HepG2 (cell line): ENCODE results near the gene LCN1. TPM values are rescaled to one million over a fixed set of nuclear protein-coding genes. Genes with fewer than 3 reads are reported as not detected.

ENCODE experiments used
- CREB1 ChIP-seq, 2 experiments: fragments of 450-650 bp in 1 of 2; IDR thresholded peaks; 2 replicates each; pipeline ENCODE4 v1.6.1; 2016 to 2017; ENCODE audit warnings: control low read depth in 1 of 2, mild to moderate bottlenecking in 1 of 2, missing compliant biosample characterization in 1 of 2, missing genetic modification characterization in 1 of 2
- DBP ChIP-seq: sonication (generic); formaldehyde crosslinking; IDR thresholded peaks from 2 replicates; pipeline ENCODE4 v1.4.0; 2020; ENCODE audit warnings: missing genetic modification reagents; ENCODE audit errors: not compliant biosample characterization
- EP300 ChIP-seq, 3 experiments: sonication (generic) in 1 of 3; formaldehyde crosslinking in 1 of 3; IDR thresholded peaks; 2 replicates each; pipeline versions ENCODE4 v1.5.1 to v1.6.1; 2011 to 2020; ENCODE audit warnings: low read depth in 2 of 3, low read length in 2 of 3, borderline replicate concordance in 1 of 3, improper control_type of control experiment in 1 of 3, mild to moderate bottlenecking in 1 of 3, missing genetic modification reagents in 1 of 3, moderate library complexity in 1 of 3
- FOSL2 ChIP-seq: sonication (generic); formaldehyde crosslinking; IDR thresholded peaks from 2 replicates; pipeline ENCODE4 v1.4.0; 2020; ENCODE audit warnings: missing genetic modification reagents
- FOXA1 ChIP-seq, 2 experiments: fragments of 450-650 bp in 1 of 2; sonication (generic) in 1 of 2; formaldehyde crosslinking in 1 of 2; IDR thresholded peaks; 2 replicates each; pipeline versions ENCODE4 v1.4.0 to v1.6.1; 2016 to 2020; ENCODE audit warnings: missing genetic modification reagents in 1 of 2
- GTF3A ChIP-seq: sonication (generic); formaldehyde crosslinking; conservative IDR thresholded peaks from 2 replicates; pipeline ENCODE4 v1.4.0; 2020; ENCODE audit warnings: mild to moderate bottlenecking, missing genetic modification reagents
- IRF1 ChIP-seq: sonication (generic); formaldehyde crosslinking; IDR thresholded peaks from 2 replicates; pipeline ENCODE4 v1.4.0; 2020; ENCODE audit warnings: low read depth, mild to moderate bottlenecking, missing genetic modification reagents
- JDP2 ChIP-seq: sonication (generic); formaldehyde crosslinking; IDR thresholded peaks from 2 replicates; pipeline ENCODE4 v1.8.1; 2022; ENCODE audit warnings: missing genetic modification reagents, borderline replicate concordance
- JUN ChIP-seq: sonication (generic); formaldehyde crosslinking; IDR thresholded peaks from 2 replicates; pipeline ENCODE4 v1.4.0; 2020; ENCODE audit warnings: mild to moderate bottlenecking, missing genetic modification reagents
- KDM2A ChIP-seq: sonication (generic); formaldehyde crosslinking; IDR thresholded peaks from 2 replicates; pipeline ENCODE4 v1.4.0; 2020; ENCODE audit warnings: low read depth, missing genetic modification reagents, borderline replicate concordance
- PAWR ChIP-seq: sonication (generic); formaldehyde crosslinking; IDR thresholded peaks from 2 replicates; pipeline ENCODE4 v1.4.0; 2020; ENCODE audit warnings: missing genetic modification reagents, mild to moderate bottlenecking, borderline replicate concordance
- PHB2 ChIP-seq: fragments of 450-650 bp; IDR thresholded peaks from 2 replicates; pipeline ENCODE4 v1.6.1; 2018; ENCODE audit not compliant: partially characterized antibody
- PRDM15 ChIP-seq: sonication (generic); formaldehyde crosslinking; IDR thresholded peaks from 2 replicates; pipeline ENCODE4 v1.4.0; 2020; ENCODE audit warnings: missing genetic modification reagents
- RAD51 ChIP-seq: fragments of 450-650 bp; IDR thresholded peaks from 2 replicates; pipeline ENCODE4 v1.6.1; 2016; ENCODE audit warnings: borderline replicate concordance
- RFX5 ChIP-seq: IDR thresholded peaks from 2 replicates; pipeline ENCODE4 v1.6.1; 2011; ENCODE audit warnings: low read depth, low read length, improper control_type of control experiment
- THAP9 ChIP-seq: sonication (generic); formaldehyde crosslinking; IDR thresholded peaks from 2 replicates; pipeline ENCODE4; 2020; ENCODE audit warnings: missing genetic modification reagents, mild to moderate bottlenecking, borderline replicate concordance
- U2AF1 ChIP-seq: fragments of 200-400 bp; formaldehyde crosslinking; optimal IDR thresholded peaks from 2 replicates; pipeline ENCODE3; 2017; ENCODE audit warnings: mild to moderate bottlenecking, low read depth, low read length
- ZBTB21 ChIP-seq: sonication (generic); formaldehyde crosslinking; IDR thresholded peaks from 2 replicates; pipeline ENCODE4 v1.4.0; 2020; ENCODE audit warnings: missing genetic modification reagents
- ZNF512 ChIP-seq: sonication (generic); formaldehyde crosslinking; IDR thresholded peaks from 2 replicates; pipeline ENCODE4 v1.4.0; 2020; ENCODE audit warnings: mild to moderate bottlenecking, missing genetic modification reagents
- ZNF773 ChIP-seq: sonication (generic); formaldehyde crosslinking; IDR thresholded peaks from 2 replicates; pipeline ENCODE4 v1.4.0; 2020; ENCODE audit warnings: missing genetic modification reagents, borderline replicate concordance
- polyA plus RNA-seq, 8 experiments: library from polyadenylated mRNA; depleted of rRNA in 3 of 8; stranded (reverse) in 7 of 8; unstranded in 1 of 8; fragments of >200 nt; fragmentation: Illumina TruSeq in 4 of 8; extraction: Trizol in 4 of 8; gene quantifications; 2 replicates each; pipeline versions ENCODE4 v1.2.1 to v1.2.3, GENCODE V29; 2011 to 2016; ENCODE audit warnings: low read depth in 4 of 8, missing spikeins in 1 of 8, mixed read lengths in 1 of 8; ENCODE audit not compliant: insufficient read depth in 1 of 8
- total RNA-seq, 5 experiments: library from RNA; depleted of rRNA; stranded (reverse); fragments of >200 nt; fragmentation: Illumina TruSeq; extraction: Trizol; gene quantifications; 2 replicates each; pipeline ENCODE4 v1.2.3, GENCODE V29; 2016; ENCODE audit warnings: low read depth in 1 of 5

LCN1 gene
- total and polyA plus RNA-seq, 2 of the 13 experiments (the other 11 are each of a cell fraction or from before 2014, with no cell fraction given) = not detected

- no peak for TF ChIP-seq PRDM15
- TF ChIP-seq ZNF773 (CRISPR knock-in tag) = no peak
- peak; percentile 84 for TF ChIP-seq ZBTB21 (CRISPR knock-in tag)
- no peak for TF ChIP-seq RFX5
- peak in 1 of 2 experiments; percentile 13; a peak in 1 of 4 replicates for TF ChIP-seq EP300 (IDR thresholded peaks at IDR 0.05; ENCODE audit: low read depth in 2 of 2, low read length in 2 of 2)
- no peak for TF ChIP-seq EP300 (CRISPR knock-in tag; IDR thresholded peaks at IDR 0.05; ENCODE audit: borderline replicate concordance)
- no peak for TF ChIP-seq RAD51
- TF ChIP-seq FOXA1 (IDR thresholded peaks at IDR 0.05) = no peak
- peak; percentile 49; the same call in 1 of the 2 replicates for TF ChIP-seq FOXA1 (CRISPR knock-in tag; IDR thresholded peaks at IDR 0.05)
- no peak for TF ChIP-seq JUN (CRISPR knock-in tag)
- no peak for TF ChIP-seq U2AF1
- no peak for TF ChIP-seq ZNF512 (CRISPR knock-in tag)
- TF ChIP-seq GTF3A = no peak
- no peak for TF ChIP-seq IRF1 (CRISPR knock-in tag)
- no peak for TF ChIP-seq PAWR
- no peak for TF ChIP-seq THAP9 (CRISPR knock-in tag)
- no peak for TF ChIP-seq PHB2
- TF ChIP-seq CREB1 (IDR thresholded peaks at IDR 0.05) = peak; percentile 56; the same call in 1 of the 2 replicates
- no peak for TF ChIP-seq CREB1 (CRISPR knock-in tag; IDR thresholded peaks at IDR 0.05)
- no peak for TF ChIP-seq JDP2 (CRISPR knock-in tag)
- peak; percentile 85 for TF ChIP-seq FOSL2
- TF ChIP-seq KDM2A (CRISPR knock-in tag) = no peak
- no peak for TF ChIP-seq DBP
Observed at GRCh38 chr9:135555203-135555602, 34.0 kb downstream of the LCN1 start (continued).
